HG03342 (cell line): ENCODE data around the gene SALL1.

ENCODE experiments used
- ATAC-seq: cut with Tn5 transposase; IDR thresholded peaks from one replicate; pipeline ENCODE4 v1.9.1; 2021; ENCODE audit warnings: mild to moderate bottlenecking, moderate library complexity; ENCODE audit not compliant: unreplicated experiment

SALL1 gene

DNA sequence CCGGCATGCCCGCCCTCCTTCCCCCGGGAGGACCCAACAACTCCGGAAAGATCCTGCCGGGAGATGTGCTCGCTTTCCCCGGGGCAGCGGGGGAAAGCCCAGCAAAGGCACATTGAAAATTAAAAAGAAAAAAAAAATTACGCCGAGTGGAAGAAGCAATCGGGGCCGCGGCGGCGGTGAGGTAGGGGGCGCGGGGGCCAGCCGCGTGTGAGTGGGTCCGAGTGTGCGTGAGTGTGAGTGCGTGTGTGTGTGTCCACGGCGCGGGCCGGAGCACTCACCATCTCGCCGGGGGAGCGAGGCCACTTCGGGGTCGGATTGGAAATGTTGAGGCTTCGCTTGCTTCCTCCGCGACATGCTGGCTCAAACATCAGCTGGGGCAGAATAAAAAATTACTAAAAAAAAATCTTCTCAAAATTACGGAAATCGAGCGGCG, at the start of gene SALL1:
SALL1 (minus strand) TSS at position 383 of the 433 bp plus-strand sequence; CDS start at position 354, 29 bp downstream.
- ATAC-seq = no peak

DNA sequence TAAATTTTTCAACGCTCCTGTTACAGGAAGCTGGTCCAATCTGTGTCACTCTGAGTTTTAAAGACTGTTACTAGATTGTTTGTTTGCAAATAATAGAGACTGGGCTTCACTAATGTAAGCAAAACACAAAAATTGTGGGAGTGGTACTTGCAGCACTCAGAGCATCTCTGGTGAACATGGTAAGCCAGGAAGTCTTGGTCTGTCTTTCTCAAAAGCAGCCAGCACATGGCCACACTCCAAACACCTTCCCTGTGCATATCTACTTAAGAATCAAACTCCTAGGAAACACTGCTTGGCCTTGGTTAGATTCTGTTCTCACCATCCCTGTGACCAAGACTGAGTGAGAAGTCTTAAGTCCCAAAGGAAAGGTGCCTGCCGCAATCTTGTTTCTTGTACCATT, 49.7 kb upstream of the SALL1 start:
- ATAC-seq = no peak

DNA sequence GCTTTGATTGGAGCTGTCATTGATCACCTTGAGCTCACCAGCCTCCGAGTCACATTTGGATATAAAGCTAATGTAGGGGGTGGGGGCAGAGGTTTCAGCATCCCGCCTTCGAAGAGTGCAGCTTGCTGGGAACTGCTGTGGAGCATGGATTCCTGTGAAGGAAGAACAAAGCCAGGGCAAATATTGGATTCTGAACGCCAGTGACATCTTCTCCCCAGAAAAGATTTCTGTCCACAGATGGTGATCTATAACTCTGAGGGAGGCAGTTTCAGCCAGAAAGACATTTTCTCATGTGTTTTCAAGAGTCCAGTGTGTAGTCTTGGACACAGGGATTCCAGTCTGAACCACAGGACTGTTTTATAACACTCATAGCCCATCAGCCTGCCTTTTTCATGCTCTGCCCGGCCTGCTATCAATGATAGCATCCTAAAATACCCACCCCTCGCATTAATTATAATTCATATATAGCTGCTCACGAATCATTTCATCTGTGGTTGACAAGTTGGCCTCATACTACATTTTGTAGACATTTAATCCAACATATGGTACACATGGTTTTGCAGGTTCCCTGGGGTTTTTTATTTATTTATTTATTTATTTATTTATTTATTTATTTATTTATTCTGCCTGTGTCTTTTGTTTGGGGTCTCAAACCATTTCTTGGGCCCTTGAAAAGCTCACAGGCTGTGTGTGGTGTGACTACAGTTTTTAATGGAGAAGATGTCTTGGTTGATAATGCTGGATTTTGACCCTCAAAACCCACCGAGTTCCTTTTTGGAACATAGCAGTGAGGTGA, 47.1 kb upstream of the SALL1 start:
- ATAC-seq = no peak

DNA sequence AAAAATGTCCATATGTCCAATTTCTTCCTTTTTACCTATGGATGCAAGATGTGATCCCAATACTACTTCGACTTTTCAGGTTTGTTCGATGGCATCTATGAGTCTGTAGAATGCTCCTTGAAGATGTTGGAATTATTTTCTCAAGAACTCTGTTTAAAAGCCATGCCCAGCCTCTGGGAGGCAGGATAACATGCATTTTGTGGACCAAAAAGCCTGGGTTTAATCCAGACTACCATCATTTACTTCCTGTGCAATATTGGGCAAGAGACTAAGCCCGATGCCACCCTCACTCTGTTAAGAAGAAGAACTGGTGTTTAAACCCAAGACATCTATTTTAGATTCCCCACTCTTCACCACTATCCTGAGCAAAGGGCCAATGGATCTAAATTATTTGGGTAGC, 42.8 kb upstream of the SALL1 start:
- ATAC-seq = no peak

DNA sequence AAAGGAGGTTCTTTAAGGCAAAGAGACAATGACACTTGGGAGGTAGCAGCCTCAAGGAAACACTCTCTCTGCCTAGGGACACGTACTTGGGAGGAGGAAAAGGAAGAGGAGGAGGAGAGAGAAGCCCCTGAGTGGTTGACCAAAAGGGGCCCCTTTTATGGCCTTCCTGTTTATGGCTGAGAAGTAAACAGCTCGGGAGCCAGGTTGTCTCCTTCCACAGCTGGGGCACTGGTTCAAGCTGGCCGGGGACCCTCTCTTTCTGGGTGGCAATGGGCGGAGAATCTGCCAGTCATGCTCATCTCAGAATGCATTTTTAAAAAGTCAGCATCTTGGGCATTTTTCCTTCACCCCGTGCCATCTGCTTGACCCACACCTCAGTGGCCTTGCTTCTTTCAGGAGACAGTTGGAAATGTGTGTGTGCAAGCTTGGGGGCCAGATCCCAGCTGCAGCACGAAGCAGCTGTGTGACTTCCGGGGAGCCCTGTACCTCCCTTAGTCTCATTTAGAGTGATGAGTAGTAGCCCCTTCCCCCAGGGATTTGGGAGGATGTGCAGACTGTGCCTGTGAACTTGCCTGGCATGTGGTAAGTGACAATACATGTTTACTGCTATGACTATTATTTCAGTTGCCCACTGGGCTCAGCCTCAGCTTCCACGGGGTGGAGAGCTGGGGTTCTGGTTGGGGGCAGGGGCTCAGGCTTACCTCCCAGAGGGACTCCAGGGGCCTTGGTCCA, 33.8 kb upstream of the SALL1 start:
- no peak for ATAC-seq

DNA sequence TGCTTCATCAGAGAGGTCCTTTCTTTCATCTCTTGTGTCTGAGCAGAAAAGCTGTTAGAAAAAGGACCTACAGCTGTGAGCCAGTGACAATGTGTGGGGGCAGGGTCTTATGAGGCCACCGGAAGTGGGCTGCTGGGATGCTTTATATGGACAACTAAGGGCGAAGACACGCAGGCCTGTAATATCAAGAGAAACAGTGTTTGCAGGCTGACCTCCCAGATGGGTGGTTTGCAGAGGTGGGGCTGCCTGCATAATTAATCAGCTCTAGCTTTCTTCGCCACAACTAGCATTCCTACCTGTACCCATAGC, 30.4 kb upstream of the SALL1 start:
- ATAC-seq = no peak

DNA sequence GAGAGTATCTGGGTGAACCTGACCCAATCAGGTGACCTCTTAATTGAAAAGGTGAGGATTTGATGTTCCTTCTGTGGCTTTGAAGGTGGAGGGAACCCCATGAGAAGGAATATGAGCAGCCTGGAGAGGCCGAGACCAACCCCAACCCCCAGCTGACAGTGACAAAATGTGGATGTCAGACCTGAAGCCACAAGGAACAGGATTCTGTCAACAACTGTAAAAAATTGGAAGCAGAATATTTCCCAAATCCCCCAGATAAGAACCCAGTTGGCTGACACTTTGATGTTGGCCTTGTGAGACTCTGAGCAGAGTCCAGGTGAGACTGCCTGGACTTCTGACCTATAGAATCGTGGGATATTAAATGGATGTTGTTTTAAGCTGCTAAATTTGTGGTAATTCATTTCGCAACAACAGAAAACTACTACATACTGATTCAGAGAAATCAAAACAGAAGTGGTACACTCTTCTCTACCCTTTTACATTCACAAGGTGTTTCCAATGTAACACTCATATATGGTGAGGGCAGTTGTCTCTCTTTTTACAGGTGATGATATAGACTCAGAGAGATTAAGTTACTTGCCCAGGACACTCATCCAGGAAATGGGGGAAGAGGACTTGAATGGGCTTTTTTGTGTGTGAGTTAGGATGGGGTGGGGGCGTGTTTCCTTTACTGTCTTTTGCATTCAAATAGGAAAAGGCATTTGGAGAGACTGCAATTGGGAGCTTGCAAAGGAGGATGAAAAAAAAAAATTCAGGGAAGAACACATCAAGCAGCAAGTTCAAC, 29.8 kb upstream of the SALL1 start:
- no peak for ATAC-seq

DNA sequence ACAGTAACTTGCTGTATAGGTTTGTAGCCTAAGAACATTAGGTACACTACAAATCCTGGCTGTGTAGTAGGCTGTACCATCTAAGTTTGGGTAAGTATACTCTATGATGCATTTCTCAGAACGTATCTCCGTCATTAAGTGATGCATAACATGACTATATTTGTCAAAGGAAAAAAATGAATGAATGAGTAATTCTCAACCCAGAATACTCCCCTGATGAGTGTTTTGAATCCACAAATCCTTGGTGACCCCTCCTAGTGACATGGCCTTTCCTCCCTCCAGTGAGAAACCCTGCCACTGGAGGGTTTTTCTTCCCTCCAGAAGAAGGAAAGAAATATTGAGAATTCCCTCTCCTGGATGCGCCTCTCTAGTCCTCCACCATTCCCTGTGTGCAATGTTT, 24.0 kb upstream of the SALL1 start:
- no peak for ATAC-seq

DNA sequence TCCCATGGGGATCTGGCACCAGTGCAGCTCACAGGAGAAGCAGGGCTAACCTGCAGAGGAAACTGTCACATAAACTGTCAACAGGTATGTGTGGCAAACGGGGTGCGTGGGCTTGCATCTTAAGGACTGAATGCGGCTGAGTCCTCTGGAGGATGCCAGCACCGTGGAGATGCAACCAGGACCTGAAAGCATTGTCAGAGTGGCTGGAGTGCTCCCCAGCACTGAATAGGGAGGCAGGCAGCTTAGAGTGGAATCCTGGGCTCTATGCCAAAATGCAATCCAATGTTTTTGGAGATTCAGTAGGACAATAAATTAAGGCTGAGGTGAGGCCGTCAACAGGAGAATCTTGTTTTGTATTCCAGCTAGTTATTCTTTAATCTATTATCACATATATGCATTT, 21.3 kb upstream of the SALL1 start:
- no peak for ATAC-seq

DNA sequence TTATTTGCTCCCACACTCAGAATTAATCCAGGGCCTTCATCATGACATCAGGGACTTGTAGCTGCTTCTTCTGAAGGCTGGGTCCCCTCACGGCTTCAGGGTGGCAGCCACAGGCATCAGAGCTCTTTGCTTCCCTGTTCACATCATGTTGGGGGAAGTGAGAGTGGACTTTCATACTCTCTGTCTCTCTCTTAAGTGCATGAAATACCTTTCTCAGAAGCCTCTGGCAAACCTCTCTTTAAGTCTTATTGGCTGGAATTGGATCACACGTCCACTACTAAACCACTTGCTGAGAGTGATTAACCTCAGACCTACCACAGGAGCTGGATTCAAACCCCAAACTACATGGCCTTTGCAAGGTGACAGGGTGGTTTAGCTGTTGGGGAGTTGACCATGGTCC, 17.7 kb upstream of the SALL1 start:
- no peak for ATAC-seq

DNA sequence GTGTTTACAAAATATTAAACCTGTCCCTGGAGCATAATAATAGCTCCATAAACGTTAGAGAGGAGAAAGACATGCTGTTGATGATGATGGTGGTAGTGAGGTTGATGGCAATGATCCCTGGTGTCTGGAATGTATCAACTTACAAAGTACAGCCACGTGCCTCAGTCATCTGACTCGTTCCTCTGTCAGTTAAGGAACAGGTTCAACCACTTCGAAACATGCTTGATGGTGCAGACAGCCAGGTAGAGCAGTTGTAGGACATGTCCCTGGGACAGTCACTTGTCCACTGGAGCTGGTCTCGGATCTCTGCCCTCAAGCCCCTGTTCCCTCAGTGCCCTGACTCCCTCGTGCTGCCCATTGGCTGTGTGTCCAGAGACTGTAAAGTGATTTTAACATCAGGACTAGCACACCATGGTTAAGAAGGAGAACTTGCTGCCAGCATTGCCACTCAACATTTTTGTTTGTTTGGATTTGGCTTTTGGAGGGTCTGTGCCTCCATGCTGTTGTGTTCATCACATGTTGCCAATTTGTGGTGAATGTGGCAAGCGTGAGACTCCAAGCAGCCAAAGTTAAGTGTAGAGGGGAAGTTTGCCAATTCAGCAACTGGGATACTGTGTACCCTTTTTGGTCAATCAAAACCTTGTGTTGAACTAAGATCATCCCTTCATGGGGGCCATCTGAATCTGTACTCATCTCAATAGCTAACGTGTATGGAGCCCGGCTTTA, 16.3 kb upstream of the SALL1 start:
- ATAC-seq = no peak

DNA sequence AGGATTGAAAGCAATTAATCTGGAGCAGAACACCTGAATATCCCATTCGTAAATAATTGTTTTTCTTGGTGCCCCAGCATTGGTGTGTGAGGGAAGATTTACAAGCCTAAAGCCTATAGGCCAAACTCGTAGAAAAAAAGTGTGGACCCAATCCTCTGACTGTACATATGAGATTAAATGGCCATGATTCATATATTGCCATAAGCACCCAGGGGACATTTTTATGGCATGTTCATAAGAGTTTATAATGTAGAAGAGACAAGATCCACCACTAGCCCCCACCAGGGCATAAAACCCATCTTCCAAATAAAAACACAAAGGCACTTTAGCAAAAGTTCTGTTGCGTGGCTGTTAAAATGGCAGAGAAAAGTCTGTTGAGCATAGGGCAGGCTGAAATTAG, 15.5 kb upstream of the SALL1 start:
- ATAC-seq = no peak

DNA sequence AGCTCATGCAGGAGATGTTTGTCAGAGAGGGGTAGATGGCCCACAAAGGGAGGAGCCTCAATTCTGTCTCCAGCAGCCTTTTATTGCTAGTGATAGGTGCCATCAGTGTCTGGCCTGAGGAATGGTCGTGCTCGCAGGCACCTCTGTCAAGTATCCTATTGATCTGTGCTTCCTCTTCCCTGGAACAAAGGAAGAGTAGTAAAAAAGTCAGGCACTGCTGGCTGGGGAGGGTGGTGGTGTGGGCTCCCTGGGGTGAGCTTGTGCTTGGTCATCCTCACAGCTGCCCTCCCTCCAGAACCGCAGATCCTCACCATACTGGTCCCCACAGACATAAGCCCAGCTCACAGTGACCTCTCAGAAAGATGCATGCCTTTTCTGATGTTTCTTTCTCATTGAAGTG, 15.0 kb upstream of the SALL1 start:
- no peak for ATAC-seq

DNA sequence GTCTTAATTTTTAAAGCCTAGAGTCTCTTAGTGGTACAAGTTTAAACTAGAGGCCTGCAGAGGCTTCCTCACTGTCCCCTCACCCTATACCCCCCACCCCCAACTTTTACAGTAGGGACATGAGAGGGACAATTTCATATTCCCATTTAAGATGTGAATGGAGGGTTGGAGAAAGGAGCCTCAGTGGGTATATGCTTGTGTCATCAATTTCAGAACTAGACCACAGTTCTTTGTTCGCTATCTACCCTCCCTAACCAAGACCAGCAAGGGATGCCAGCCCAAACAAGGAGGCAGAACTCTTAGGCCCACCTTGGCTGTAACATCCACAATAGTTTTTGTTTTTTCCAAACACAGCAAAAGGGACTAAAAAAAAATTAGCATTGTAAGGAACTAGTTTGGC, 14.0 kb upstream of the SALL1 start:
- ATAC-seq = no peak

DNA sequence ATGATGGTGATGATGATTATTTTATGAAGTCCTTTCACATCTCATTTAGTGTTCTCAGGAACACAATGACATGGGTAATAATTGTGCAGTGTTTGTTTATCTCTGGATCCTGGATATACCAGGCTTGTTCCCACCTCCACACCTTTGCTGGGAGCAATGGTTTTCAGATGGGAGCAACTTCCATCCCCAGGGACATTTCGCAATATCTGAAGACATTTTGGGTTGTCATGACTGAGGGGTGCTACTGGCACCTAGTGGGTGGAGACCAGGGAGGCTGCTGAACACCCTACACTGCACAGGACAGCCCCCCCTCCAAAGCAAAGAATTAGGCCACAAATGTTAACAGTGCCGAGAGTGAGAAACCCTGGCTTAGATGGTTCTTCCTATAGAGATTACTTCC, 13.5 kb upstream of the SALL1 start:
- no peak for ATAC-seq

DNA sequence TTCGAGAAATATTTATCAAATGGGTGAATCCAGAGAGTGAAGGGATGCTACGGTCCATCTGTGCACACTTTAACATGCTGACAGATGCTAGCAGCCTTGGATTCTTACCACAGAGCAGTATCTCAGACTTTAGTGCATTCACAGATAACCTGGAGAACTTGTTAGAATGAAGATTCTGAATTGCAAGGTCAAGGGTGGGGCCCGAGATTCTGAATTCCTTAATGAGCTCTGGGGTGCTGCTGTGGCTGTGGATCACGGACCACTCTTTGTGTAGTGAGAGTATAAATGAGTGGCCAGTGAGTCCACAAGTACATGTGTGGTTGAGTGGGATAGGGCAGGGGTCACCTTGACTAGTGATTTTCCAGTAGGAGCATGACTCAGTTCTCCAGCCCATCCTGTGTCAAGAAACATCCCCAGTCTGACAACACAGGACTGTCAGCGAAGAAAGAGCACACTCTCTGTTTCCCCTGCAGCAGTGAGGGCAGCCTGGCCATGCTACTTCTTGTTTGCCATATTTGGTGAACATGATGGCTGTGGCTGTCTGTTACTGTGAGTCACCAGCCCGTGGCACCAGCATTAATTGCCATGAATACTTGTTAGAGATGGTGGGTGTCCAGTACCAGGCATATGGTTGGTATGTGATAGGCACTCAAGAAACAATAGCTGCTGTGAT, 13.0 kb upstream of the SALL1 start:
- ATAC-seq = no peak

DNA sequence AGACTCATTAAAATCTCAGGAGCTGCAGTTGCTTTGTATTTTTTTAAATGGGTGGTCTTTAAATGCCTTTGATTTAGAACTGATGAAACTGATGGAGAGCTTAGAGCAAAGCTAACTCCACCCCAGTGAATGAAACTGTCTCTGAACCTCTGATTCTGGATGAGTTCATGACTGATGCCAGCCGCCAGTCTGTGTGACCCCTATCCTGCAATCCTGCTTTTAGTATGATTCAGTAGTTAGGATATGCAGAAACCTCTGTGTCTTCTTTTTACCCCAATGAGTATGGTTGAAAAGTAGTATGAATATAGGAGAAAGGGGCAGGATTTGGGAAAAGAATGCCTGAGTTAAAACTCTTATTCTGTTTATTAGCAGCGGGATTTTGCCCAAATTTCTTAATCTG, 12.3 kb upstream of the SALL1 start:
- ATAC-seq = no peak

DNA sequence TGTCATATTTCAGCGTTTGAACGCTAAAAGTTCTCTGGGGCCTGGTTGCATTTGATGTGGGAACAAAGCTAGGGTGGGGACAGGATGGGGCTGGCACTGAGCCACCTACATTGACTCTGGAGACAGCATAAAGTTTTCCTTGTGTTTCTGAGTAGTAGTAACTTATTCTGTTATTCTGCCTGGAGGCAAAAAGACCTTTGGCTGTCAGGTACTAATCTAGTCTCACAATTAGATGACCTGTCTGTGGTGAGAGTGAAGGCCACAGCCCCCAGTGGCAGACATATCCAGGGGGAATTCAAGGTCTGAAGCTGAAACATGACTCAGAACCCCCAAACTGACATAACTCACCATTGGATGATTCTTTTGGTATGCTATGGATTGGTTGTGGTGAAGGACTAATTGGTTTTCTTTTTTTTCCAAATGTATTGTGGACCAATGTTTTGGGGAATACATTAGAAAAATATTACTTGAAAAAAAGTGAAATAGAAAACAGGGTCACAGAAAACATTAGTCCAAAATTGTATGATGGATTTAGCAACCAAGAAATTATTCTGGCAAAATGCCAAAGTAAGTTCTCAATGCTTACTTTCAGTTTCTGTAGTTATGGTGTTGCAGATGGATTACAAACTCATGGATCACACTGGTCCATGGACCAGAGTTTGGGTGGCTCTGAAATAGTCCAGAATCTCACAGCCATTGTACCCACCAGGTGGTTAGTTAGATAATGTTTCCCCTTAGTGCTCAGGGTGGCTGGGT, 10.5 kb upstream of the SALL1 start:
- ATAC-seq = no peak

DNA sequence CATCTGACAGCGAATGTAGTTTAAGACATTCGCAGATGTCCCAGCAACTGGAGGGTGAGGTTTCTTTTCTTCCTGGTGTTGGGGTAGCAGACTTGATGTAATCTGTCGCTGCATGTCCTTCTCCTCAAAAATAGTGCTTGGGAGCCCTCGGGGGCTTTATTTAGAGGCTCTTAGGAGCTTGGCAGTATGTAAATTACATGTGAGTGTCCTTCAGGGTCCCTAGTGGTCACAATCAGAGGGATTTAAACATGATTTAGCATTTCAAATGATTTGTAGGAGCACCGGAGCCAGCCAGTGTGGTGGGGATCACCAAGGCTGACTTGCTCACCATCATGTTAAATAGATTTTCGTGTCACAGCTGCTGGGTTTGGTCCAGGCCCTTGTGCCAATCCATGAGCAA, 8.8 kb upstream of the SALL1 start:
- no peak for ATAC-seq

DNA sequence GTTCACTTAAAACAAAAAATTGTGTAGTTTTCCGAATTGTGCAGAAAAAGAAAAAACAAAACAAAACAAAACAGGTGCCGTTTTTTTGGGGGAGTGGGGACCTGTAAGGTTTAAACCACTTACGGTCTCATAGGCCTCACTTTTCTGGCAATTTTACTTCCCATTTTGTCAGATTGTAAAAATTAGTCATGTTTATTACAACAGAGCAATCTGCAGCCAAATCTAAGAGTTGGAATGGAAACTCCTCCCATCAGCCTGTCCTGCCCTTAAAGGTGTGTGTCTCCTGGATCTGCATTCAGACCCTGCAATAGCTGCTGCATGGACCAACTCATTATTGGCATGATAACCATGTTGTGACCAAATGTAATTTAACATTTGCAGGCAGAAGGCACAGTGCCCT, 8.2 kb upstream of the SALL1 start:
- ATAC-seq = no peak
